HEK293 (cell line): ENCODE measurements around the gene USP22.
"Not testable (repeated sequence)": the region's sequence is repeated elsewhere in the genome, so short reads cannot be mapped to it uniquely, and the experiment has no call there.

Source experiments
- CTCF ChIA-PET: fragments of 350-600 bp; formaldehyde crosslinking; extraction: SDS; loops from one replicate; lab custom pipeline; 2021; ENCODE audit warnings: antibody characterized with exemption; lab: Yijun Ruan, JAX
- POLR2A ChIA-PET: fragments of 300-600 bp; formaldehyde crosslinking; extraction: SDS; loops from one replicate; lab custom pipeline; 2020; ENCODE audit warnings: antibody characterized with exemption, inconsistent platforms; lab: Yijun Ruan, JAX
- H3K27ac ChIP-seq: fragments of 200-500 bp; sonication (Bioruptor generic); 2 replicates; pipeline ENCODE4 v1.5.1; 2014; ENCODE audit warnings: low read depth, low read length, control low read depth, inconsistent platforms; ENCODE audit errors: extremely low read depth
- H3K36me3 ChIP-seq, 2 experiments: fragments of 200-500 bp in 1 of 2; sonication (Bioruptor generic) in 1 of 2; 1 replicate in 1 of 2; 2 replicates in 1 of 2; pipeline ENCODE4 v1.5.1; 2014 to 2017; ENCODE audit warnings: inconsistent platforms in 2 of 2, low read length in 2 of 2; ENCODE audit not compliant: control insufficient read depth in 2 of 2, insufficient read depth in 1 of 2
- H3K4me1 ChIP-seq: fragments of 200-500 bp; sonication (Bioruptor generic); 2 replicates; pipeline ENCODE4 v1.5.1; 2014; ENCODE audit warnings: mild to moderate bottlenecking, low read length, inconsistent platforms; ENCODE audit not compliant: control insufficient read depth, insufficient read depth
- H3K4me3 ChIP-seq: 2 replicates; pipeline ENCODE4 v1.5.1; 2011; ENCODE audit warnings: low read depth, mild to moderate bottlenecking, control low read depth, low read length, moderate library complexity
- H3K9me3 ChIP-seq: fragments of 200-500 bp; sonication (Bioruptor generic); 2 replicates; pipeline ENCODE4 v1.5.1; 2014; ENCODE audit warnings: low read depth, low read length, inconsistent platforms; ENCODE audit not compliant: control insufficient read depth, insufficient read depth
- KLF1 ChIP-seq: fragments of 450-650 bp; formaldehyde crosslinking; IDR thresholded peaks from 2 replicates; pipeline ENCODE4 v1.5.1; 2016; ENCODE audit warnings: missing biosample characterization, missing genetic modification characterization
- REST ChIP-seq: fragments of 450-650 bp; formaldehyde crosslinking; IDR thresholded peaks from 2 replicates; pipeline ENCODE4 v1.5.1; 2016; ENCODE audit warnings: missing biosample characterization, missing genetic modification characterization
- SP2 ChIP-seq: fragments of 450-650 bp; formaldehyde crosslinking; IDR thresholded peaks from 2 replicates; pipeline ENCODE4 v1.5.1; 2016; ENCODE audit warnings: missing biosample characterization, missing genetic modification characterization
- YY1 ChIP-seq: fragments of 450-650 bp; formaldehyde crosslinking; IDR thresholded peaks from 2 replicates; pipeline ENCODE4 v1.5.1; 2018; ENCODE audit warnings: missing biosample characterization, missing genetic modification characterization
- ZBTB48 ChIP-seq: fragments of 450-650 bp; formaldehyde crosslinking; IDR thresholded peaks from 2 replicates; pipeline ENCODE4 v1.5.1; 2016; ENCODE audit warnings: missing biosample characterization, missing genetic modification characterization
- ZBTB49 ChIP-seq: fragments of 450-650 bp; formaldehyde crosslinking; IDR thresholded peaks from 2 replicates; pipeline ENCODE4 v1.5.1; 2016; ENCODE audit warnings: missing biosample characterization, missing genetic modification characterization, low read depth
- ZFP37 ChIP-seq: fragments of 450-650 bp; formaldehyde crosslinking; IDR thresholded peaks from 2 replicates; pipeline ENCODE4 v1.5.1; 2016; ENCODE audit warnings: missing biosample characterization, missing genetic modification characterization
- ZNF354C ChIP-seq: fragments of 450-650 bp; formaldehyde crosslinking; IDR thresholded peaks from 2 replicates; pipeline ENCODE4 v1.5.1; 2016; ENCODE audit warnings: missing biosample characterization, missing genetic modification characterization, low read depth, borderline replicate concordance
- ZNF366 ChIP-seq: fragments of 450-650 bp; formaldehyde crosslinking; conservative IDR thresholded peaks from 2 replicates; pipeline ENCODE4 v1.5.1; 2016; ENCODE audit warnings: missing biosample characterization, missing genetic modification characterization
- ZNF423 ChIP-seq: fragments of 450-650 bp; formaldehyde crosslinking; IDR thresholded peaks from 2 replicates; pipeline ENCODE4 v1.5.1; 2016; ENCODE audit warnings: missing biosample characterization, missing genetic modification characterization
- ZNF623 ChIP-seq: fragments of 450-650 bp; formaldehyde crosslinking; IDR thresholded peaks from 2 replicates; pipeline ENCODE4 v1.5.1; 2016; ENCODE audit warnings: missing biosample characterization, missing genetic modification characterization
- ZSCAN23 ChIP-seq: fragments of 450-650 bp; formaldehyde crosslinking; IDR thresholded peaks from 2 replicates; pipeline ENCODE4 v1.5.1; 2016; ENCODE audit warnings: missing biosample characterization, missing genetic modification characterization
- TF ChIP-seq, protein P1 (sequence below): sonication (generic); formaldehyde crosslinking; IDR thresholded peaks from 2 replicates; pipeline ENCODE4 v1.8.1; 2022; ENCODE audit warnings: mild to moderate bottlenecking, moderate library complexity, missing genetic modification reagents

Gene USP22

GRCh38 chr17:21059761-21060160 is 16.9 kb upstream of the USP22 start:
- ChIA-PET POLR2A (interaction anchor here (0.8 to 3.1 kb wide), 2 partner anchors 8 to 16 kb away, joined by 3 to 13 read pairs; partner anchors contain the start of gene USP22), CTCF (interaction anchor here (1.0 to 3.1 kb wide), 3 partner anchors 16 to 40 kb away, joined by 3 to 19 read pairs (median 4); partner anchors contain the start of gene USP22)
- H3K4me3 ChIP-seq, result no peak overlapping the region
- no peaks in the 10 kb centered on the region for H3K36me3 ChIP-seq
- no peak for TF ChIP-seq ZNF354C (tag by site-specific recombination)
- TF ChIP-seq REST (tag by site-specific recombination), result no peak
- no peak for TF ChIP-seq ZSCAN23 (tag by site-specific recombination)
- no peak for TF ChIP-seq KLF1 (tag by site-specific recombination)
- TF ChIP-seq ZNF423 (tag by site-specific recombination), result no peak
- no peak for TF ChIP-seq ZBTB49 (tag by site-specific recombination)
- no peak for TF ChIP-seq ZNF623 (tag by site-specific recombination)
- no peak for TF ChIP-seq SP2
- no peak for TF ChIP-seq ZFP37 (tag by site-specific recombination)
- no peak overlapping the region for H3K27ac ChIP-seq
- H3K4me1 ChIP-seq, result peaks cover 2% of the 10 kb centered on the region; the same call in 1 of the 2 replicates
- no peaks in the 10 kb centered on the region for H3K9me3 ChIP-seq

- H3K4me1 ChIP-seq, result peaks cover 2% of the 10 kb centered on the region; the same call in 1 of the 2 replicates
- H3K4me3 ChIP-seq, result no peak overlapping the region
- POLR2A ChIA-PET, result interaction anchor here (3.1 kb wide), 1 partner anchor 15 kb away, joined by 13 read pairs; the partner anchor contains the start of gene USP22
- H3K27ac ChIP-seq, result no peak overlapping the region
- CTCF ChIA-PET, result interaction anchor here (0.6 to 3.1 kb wide), 8 partner anchors 13 to 452 kb away, joined by 3 to 19 read pairs (median 4); partner anchors contain the start of gene USP22
- H3K9me3 ChIP-seq, result no peaks in the 10 kb centered on the region
- H3K36me3 ChIP-seq, result no peaks in the 10 kb centered on the region
- TF ChIP-seq ZNF366 (tag by site-specific recombination), result no peak
- peak; percentile 39; the same call in 1 of the 2 replicates for TF ChIP-seq ZBTB48 (tag by site-specific recombination)
- no peak for TF ChIP-seq SP2
- TF ChIP-seq YY1 (tag by site-specific recombination), result no peak
- TF ChIP-seq, protein P1, sequence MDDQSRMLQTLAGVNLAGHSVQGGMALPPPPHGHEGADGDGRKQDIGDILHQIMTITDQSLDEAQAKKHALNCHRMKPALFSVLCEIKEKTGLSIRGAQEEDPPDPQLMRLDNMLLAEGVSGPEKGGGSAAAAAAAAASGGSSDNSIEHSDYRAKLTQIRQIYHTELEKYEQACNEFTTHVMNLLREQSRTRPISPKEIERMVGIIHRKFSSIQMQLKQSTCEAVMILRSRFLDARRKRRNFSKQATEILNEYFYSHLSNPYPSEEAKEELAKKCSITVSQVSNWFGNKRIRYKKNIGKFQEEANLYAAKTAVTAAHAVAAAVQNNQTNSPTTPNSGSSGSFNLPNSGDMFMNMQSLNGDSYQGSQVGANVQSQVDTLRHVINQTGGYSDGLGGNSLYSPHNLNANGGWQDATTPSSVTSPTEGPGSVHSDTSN (CRISPR knock-in tag), result no peak
Measured at GRCh38 chr17:21058098-21058893, 15.5 kb upstream of the USP22 start.

DNA sequence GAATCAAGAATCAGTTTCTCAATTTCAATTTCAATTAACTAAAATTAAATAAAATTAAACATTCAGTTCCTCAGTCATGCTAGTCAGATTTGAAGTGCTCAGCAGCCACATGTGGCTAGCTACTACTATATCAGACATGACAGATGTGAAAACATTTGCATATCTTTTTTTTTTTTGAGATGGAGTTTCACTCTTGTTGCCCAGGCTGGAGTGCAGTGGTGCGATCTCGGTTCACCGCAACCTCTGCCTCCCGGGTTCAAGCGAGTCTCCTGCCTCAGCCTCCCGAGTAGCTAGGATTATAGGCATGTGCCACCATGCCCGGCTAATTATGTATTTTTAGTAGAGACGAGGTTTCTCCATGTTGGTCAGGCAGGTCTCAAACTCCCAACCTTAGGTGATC is 10.2 kb upstream of the USP22 start:
- CTCF ChIA-PET, result interaction anchor here (0.6 to 2.1 kb wide), 4 partner anchors 9 to 195 kb away, joined by 3 to 19 read pairs (median 4); no protein-coding TSS in a partner anchor
- H3K9me3 ChIP-seq, H3K4me3 ChIP-seq, H3K27ac ChIP-seq, H3K4me1 ChIP-seq, H3K36me3 ChIP-seq: not testable (repeated sequence)
- POLR2A ChIA-PET, result interaction anchor here (1.6 to 2.2 kb wide), 2 partner anchors 10 to 13 kb away, joined by 3 to 11 read pairs; partner anchors contain the start of gene USP22
